ENCODE measurements around the gene ZBTB26. TPM values are rescaled to one million over a fixed set of nuclear protein-coding genes. Genes with fewer than 3 reads are reported as not detected.
"Not testable (repeated sequence)": the region's sequence is repeated elsewhere in the genome, so short reads cannot be mapped to it uniquely, and the experiment has no call there.

Gene ZBTB26
- total RNA-seq, 1 donor = 5.4 TPM

GRCh38 chr9:122888480-122888879 is 42.8 kb downstream of the ZBTB26 start:
- Histone ChIP-seq H3K4me2 (ENCODE audit: insufficient read depth, low read length) (no peak overlapping the region), H3K79me2 (ENCODE audit: insufficient read depth, low read length) (peaks cover 9% of the 10 kb centered on the region), H3K36me3 (ENCODE audit: insufficient read depth, low read length) (peaks cover 77% of the 10 kb centered on the region), H3K9me3 (ENCODE audit: low read depth, low read length) (no peaks in the 10 kb centered on the region), H3K27me3 (ENCODE audit: insufficient read depth, low read length) (no peaks in the 10 kb centered on the region), H2AFZ (ENCODE audit: low read length) (no peak overlapping the region), H4K20me1 (ENCODE audit: insufficient read depth, low read length) (peaks cover 4% of the 10 kb centered on the region), H3K27ac (ENCODE audit: low read depth, low read length) (no peak overlapping the region), H3K4me3 (ENCODE audit: insufficient read depth, low read length) (no peak overlapping the region), H3K4me1 (ENCODE audit: insufficient read depth, low read length) (no peaks in the 10 kb centered on the region)
- no peak for DNase-seq (ENCODE audit: insufficient read length, low spot score, missing footprints)
- no peak for TF ChIP-seq CTCF (IDR thresholded peaks at IDR 0.05; ENCODE audit: extremely low read depth, low read depth, low read length)

- Histone ChIP-seq H3K27ac (ENCODE audit: low read depth, low read length) (no peak overlapping the region), H2AFZ (ENCODE audit: low read length) (no peak overlapping the region), H3K36me3 (ENCODE audit: insufficient read depth, low read length) (peaks cover 67% of the 10 kb centered on the region), H4K20me1 (ENCODE audit: insufficient read depth, low read length) (no peaks in the 10 kb centered on the region), H3K4me1 (ENCODE audit: insufficient read depth, low read length) (no peaks in the 10 kb centered on the region), H3K79me2 (ENCODE audit: insufficient read depth, low read length) (no peaks in the 10 kb centered on the region), H3K4me2 (ENCODE audit: insufficient read depth, low read length) (no peak overlapping the region), H3K27me3 (ENCODE audit: insufficient read depth, low read length) (no peaks in the 10 kb centered on the region), H3K4me3 (ENCODE audit: insufficient read depth, low read length) (no peak overlapping the region), H3K9me3 (ENCODE audit: low read depth, low read length) (no peaks in the 10 kb centered on the region)
- no peak for DNase-seq (ENCODE audit: insufficient read length, low spot score, missing footprints)
- no peak for TF ChIP-seq CTCF (IDR thresholded peaks at IDR 0.05; ENCODE audit: extremely low read depth, low read depth, low read length)
Measured at GRCh38 chr9:122883125-122883524, 48.2 kb downstream of the ZBTB26 start.

GRCh38 chr9:122879443-122879842 is 51.9 kb downstream of the ZBTB26 start:
- TF ChIP-seq CTCF (IDR thresholded peaks at IDR 0.05; ENCODE audit: extremely low read depth, low read depth, low read length) = no peak
- DNase-seq (ENCODE audit: insufficient read length, low spot score, missing footprints) = no peak
- Histone ChIP-seq H2AFZ (ENCODE audit: low read length) (no peak overlapping the region), H3K9me3 (ENCODE audit: low read depth, low read length) (no peaks in the 10 kb centered on the region), H3K27me3 (ENCODE audit: insufficient read depth, low read length) (no peaks in the 10 kb centered on the region), H3K4me1 (ENCODE audit: insufficient read depth, low read length) (no peaks in the 10 kb centered on the region), H4K20me1 (ENCODE audit: insufficient read depth, low read length) (no peaks in the 10 kb centered on the region), H3K79me2 (ENCODE audit: insufficient read depth, low read length) (no peaks in the 10 kb centered on the region), H3K36me3 (ENCODE audit: insufficient read depth, low read length) (peaks cover 81% of the 10 kb centered on the region), H3K4me3 (ENCODE audit: insufficient read depth, low read length) (no peak overlapping the region), H3K27ac (ENCODE audit: low read depth, low read length) (no peak overlapping the region), H3K4me2 (ENCODE audit: insufficient read depth, low read length) (no peak overlapping the region)

GRCh38 chr9:122875523-122875922 is 55.8 kb downstream of the ZBTB26 start:
- Histone ChIP-seq H3K79me2 (ENCODE audit: insufficient read depth, low read length) (peaks cover 3% of the 10 kb centered on the region), H3K36me3 (ENCODE audit: insufficient read depth, low read length) (peaks cover 75% of the 10 kb centered on the region), H3K4me2 (ENCODE audit: insufficient read depth, low read length) (no peak overlapping the region), H3K27ac (ENCODE audit: low read depth, low read length) (no peak overlapping the region), H4K20me1 (ENCODE audit: insufficient read depth, low read length) (no peaks in the 10 kb centered on the region), H3K4me3 (ENCODE audit: insufficient read depth, low read length) (no peak overlapping the region), H2AFZ (ENCODE audit: low read length) (no peak overlapping the region), H3K9me3 (ENCODE audit: low read depth, low read length) (no peaks in the 10 kb centered on the region), H3K27me3 (ENCODE audit: insufficient read depth, low read length) (no peaks in the 10 kb centered on the region), H3K4me1 (ENCODE audit: insufficient read depth, low read length) (no peaks in the 10 kb centered on the region)
- no peak for TF ChIP-seq CTCF (IDR thresholded peaks at IDR 0.05; ENCODE audit: extremely low read depth, low read depth, low read length)
- no peak for DNase-seq (ENCODE audit: insufficient read length, low spot score, missing footprints)

GRCh38 chr9:122867276-122867675 is 64.0 kb downstream of the ZBTB26 start:
- not testable (repeated sequence) for H4K20me1 ChIP-seq (ENCODE audit: insufficient read depth, low read length); H3K79me2 ChIP-seq (ENCODE audit: insufficient read depth, low read length); H3K4me1 ChIP-seq (ENCODE audit: insufficient read depth, low read length); H2AFZ ChIP-seq (ENCODE audit: low read length); H3K4me2 ChIP-seq (ENCODE audit: insufficient read depth, low read length); H3K9me3 ChIP-seq (ENCODE audit: low read depth, low read length); H3K27me3 ChIP-seq (ENCODE audit: insufficient read depth, low read length); H3K4me3 ChIP-seq (ENCODE audit: insufficient read depth, low read length); DNase-seq (ENCODE audit: insufficient read length, low spot score, missing footprints); H3K27ac ChIP-seq (ENCODE audit: low read depth, low read length)
- H3K36me3 ChIP-seq (ENCODE audit: insufficient read depth, low read length) = peaks cover 25% of the 10 kb centered on the region
